ENCODE results near the gene DYNC1LI2.

GRCh38 chr16:66741169-66741900, 10.1 kb downstream of the DYNC1LI2 start:
- TF ChIP-seq POLR2A (IDR thresholded peaks at IDR 0.05) (no peak), POLR2AphosphoS5 (IDR thresholded peaks at IDR 0.05; ENCODE audit: insufficient read depth in 1 of 2, low read depth in 1 of 2) (peak; percentile 67 to 75)
- TF ChIP-seq, protein P1, sequence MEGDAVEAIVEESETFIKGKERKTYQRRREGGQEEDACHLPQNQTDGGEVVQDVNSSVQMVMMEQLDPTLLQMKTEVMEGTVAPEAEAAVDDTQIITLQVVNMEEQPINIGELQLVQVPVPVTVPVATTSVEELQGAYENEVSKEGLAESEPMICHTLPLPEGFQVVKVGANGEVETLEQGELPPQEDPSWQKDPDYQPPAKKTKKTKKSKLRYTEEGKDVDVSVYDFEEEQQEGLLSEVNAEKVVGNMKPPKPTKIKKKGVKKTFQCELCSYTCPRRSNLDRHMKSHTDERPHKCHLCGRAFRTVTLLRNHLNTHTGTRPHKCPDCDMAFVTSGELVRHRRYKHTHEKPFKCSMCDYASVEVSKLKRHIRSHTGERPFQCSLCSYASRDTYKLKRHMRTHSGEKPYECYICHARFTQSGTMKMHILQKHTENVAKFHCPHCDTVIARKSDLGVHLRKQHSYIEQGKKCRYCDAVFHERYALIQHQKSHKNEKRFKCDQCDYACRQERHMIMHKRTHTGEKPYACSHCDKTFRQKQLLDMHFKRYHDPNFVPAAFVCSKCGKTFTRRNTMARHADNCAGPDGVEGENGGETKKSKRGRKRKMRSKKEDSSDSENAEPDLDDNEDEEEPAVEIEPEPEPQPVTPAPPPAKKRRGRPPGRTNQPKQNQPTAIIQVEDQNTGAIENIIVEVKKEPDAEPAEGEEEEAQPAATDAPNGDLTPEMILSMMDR (IDR thresholded peaks at IDR 0.05) = no peak

All from vagina (tissue), 2 donors.